Mesenchymal stem cell (in vitro differentiated cells and primary cell): ENCODE data around the gene SCO2.
"Not testable (repeated sequence)": the region's sequence is repeated elsewhere in the genome, so short reads cannot be mapped to it uniquely, and the experiment has no call there.

Experiments
- DNase-seq: peaks from one replicate; pipeline ENCODE4 v3.0.0-alpha.2; 2013
- H2AFZ ChIP-seq: one replicate; pipeline ENCODE4 v1.6.1; 2013; ENCODE audit warnings: low read depth, mild to moderate bottlenecking, control low read depth, inconsistent platforms, low read length, moderate library complexity
- H2AK5ac ChIP-seq: 2 replicates; pipeline ENCODE4 v1.6.1; 2013; ENCODE audit warnings: low read length, moderate library complexity, mild to moderate bottlenecking, inconsistent platforms; ENCODE audit not compliant: severe bottlenecking
- H2BK120ac ChIP-seq: one replicate; pipeline ENCODE4 v1.6.1; 2013; ENCODE audit warnings: low read depth, mild to moderate bottlenecking, inconsistent platforms, low read length, moderate library complexity
- H2BK12ac ChIP-seq, 2 experiments: one replicate each; pipeline ENCODE4 v1.6.1; 2013; ENCODE audit warnings: inconsistent platforms in 2 of 2, low read length in 2 of 2, mild to moderate bottlenecking in 2 of 2, moderate library complexity in 2 of 2, control low read depth in 1 of 2
- H2BK15ac ChIP-seq: one replicate; pipeline ENCODE4 v1.6.1; 2013; ENCODE audit warnings: mild to moderate bottlenecking, low read depth, inconsistent platforms; ENCODE audit not compliant: poor library complexity, severe bottlenecking
- H2BK5ac ChIP-seq: 2 replicates; pipeline ENCODE4 v1.6.1; 2013; ENCODE audit warnings: low read depth, mild to moderate bottlenecking, low read length, control low read depth, inconsistent platforms; ENCODE audit not compliant: poor library complexity, severe bottlenecking
- H3K14ac ChIP-seq, 2 experiments: one replicate each; pipeline ENCODE4 v1.6.1; 2013; ENCODE audit warnings: inconsistent platforms in 2 of 2, low read length in 2 of 2, control low read depth in 1 of 2, mild to moderate bottlenecking in 1 of 2, moderate library complexity in 1 of 2
- H3K18ac ChIP-seq, 2 experiments: one replicate each; pipeline ENCODE4 v1.6.1; 2013; ENCODE audit warnings: inconsistent platforms in 2 of 2, low read length in 2 of 2, control low read depth in 1 of 2, low read depth in 1 of 2, mild to moderate bottlenecking in 1 of 2
- H3K23ac ChIP-seq, 2 experiments: one replicate each; pipeline ENCODE4 v1.6.1; 2013; ENCODE audit warnings: inconsistent platforms in 2 of 2, low read length in 2 of 2, mild to moderate bottlenecking in 2 of 2, moderate library complexity in 2 of 2, control low read depth in 1 of 2
- H3K27ac ChIP-seq: 2 replicates; pipeline ENCODE4 v1.5.1; 2013; ENCODE audit warnings: mild to moderate bottlenecking, moderate library complexity, low read length, control low read depth, inconsistent platforms; ENCODE audit not compliant: poor library complexity, severe bottlenecking
- H3K27me3 ChIP-seq, 2 experiments: 2 replicates each; pipeline versions ENCODE4 v1.6.1 to v1.7.0; 2013; ENCODE audit warnings: low read length in 2 of 2, mild to moderate bottlenecking in 2 of 2, moderate library complexity in 2 of 2, control low read depth in 1 of 2, inconsistent platforms in 1 of 2; ENCODE audit not compliant: control insufficient read depth in 1 of 2, insufficient read depth in 1 of 2
- H3K36me3 ChIP-seq, 2 experiments: 2 replicates each; pipeline versions ENCODE4 v1.6.1 to v1.7.0; 2013; ENCODE audit warnings: low read length in 2 of 2, control low read depth in 1 of 2, inconsistent platforms in 1 of 2, low read depth in 1 of 2, mild to moderate bottlenecking in 1 of 2; ENCODE audit not compliant: insufficient read depth in 2 of 2, control insufficient read depth in 1 of 2
- H3K4ac ChIP-seq, 2 experiments: one replicate each; pipeline ENCODE4 v1.6.1; 2013; ENCODE audit warnings: inconsistent platforms in 2 of 2, low read length in 2 of 2, mild to moderate bottlenecking in 2 of 2, moderate library complexity in 2 of 2, control low read depth in 1 of 2, low read depth in 1 of 2
- H3K4me1 ChIP-seq: 2 replicates; pipeline ENCODE4 v1.6.1; 2013; ENCODE audit warnings: low read depth, low read length, control low read depth; ENCODE audit not compliant: control insufficient read depth, insufficient read depth
- H3K4me2 ChIP-seq: 2 replicates; pipeline ENCODE4 v1.6.1; 2013; ENCODE audit warnings: low read length, mild to moderate bottlenecking, inconsistent platforms; ENCODE audit not compliant: poor library complexity, severe bottlenecking
- H3K4me3 ChIP-seq, 2 experiments: 2 replicates each; pipeline versions ENCODE4 v1.5.1 to v1.7.0; 2013; ENCODE audit warnings: low read length in 2 of 2, mild to moderate bottlenecking in 2 of 2, control low read depth in 1 of 2, low read depth in 1 of 2; ENCODE audit not compliant: insufficient read depth in 1 of 2
- H3K79me1 ChIP-seq: replicated peaks from 2 replicates; pipeline ENCODE4 v1.6.1; 2013; ENCODE audit warnings: mild to moderate bottlenecking, control low read depth, low read length, inconsistent platforms; ENCODE audit not compliant: poor library complexity, severe bottlenecking
- H3K9ac ChIP-seq: 2 replicates; pipeline ENCODE4 v1.7.0; 2013; ENCODE audit warnings: mild to moderate bottlenecking, low read length, moderate library complexity
- H3K9me3 ChIP-seq: 2 replicates; pipeline ENCODE4 v1.7.0; 2013; ENCODE audit warnings: mild to moderate bottlenecking, low read length; ENCODE audit not compliant: control insufficient read depth
- H4K8ac ChIP-seq: one replicate; pipeline ENCODE4 v1.6.1; 2013; ENCODE audit warnings: inconsistent platforms, mild to moderate bottlenecking, low read length, moderate library complexity
- H4K91ac ChIP-seq: one replicate; pipeline ENCODE4 v1.6.1; 2013; ENCODE audit warnings: mild to moderate bottlenecking, low read length, inconsistent platforms
- WGBS: methylation state at CpG from one replicate; pipeline ENCODE4 v1.1.7; 2013; ENCODE audit warnings: mixed read lengths; 5-methylcytosine and 5-hydroxymethylcytosine counted together

The SCO2 gene

GRCh38 chr22:50522208-50522805, 3.1 kb downstream of the SCO2 start:
- Histone ChIP-seq H3K4me3 (no peak overlapping the region), H3K79me1 (peaks cover 36% of the 10 kb centered on the region), H4K8ac (no peak overlapping the region), H2AFZ (no peak overlapping the region), H3K18ac (no peak overlapping the region), H3K27ac (no peak overlapping the region), H3K14ac (no peak overlapping the region), H2BK120ac (no peak overlapping the region), H2AK5ac (no peak overlapping the region), H2BK5ac (no peak overlapping the region), H3K4me2 (no peak overlapping the region), H2BK12ac (no peak overlapping the region), H2BK15ac (no peak overlapping the region), H3K36me3 (peaks cover 57 to 59% of the 10 kb centered on the region in 2 experiments), H3K9me3 (no peaks in the 10 kb centered on the region), H4K91ac (no peak overlapping the region), H3K27me3 (no peaks in the 10 kb centered on the region), H3K4ac (no peak overlapping the region), H3K23ac (no peak overlapping the region), H3K9ac (no peak overlapping the region), H3K4me1 (peaks cover 23% of the 10 kb centered on the region)
- WGBS: 98% methylated on average over 14 of the region's 15 CpGs
- no peak for DNase-seq

- no peak overlapping the region for H3K9ac ChIP-seq
- no peak overlapping the region for H3K4ac ChIP-seq
- no peak overlapping the region for H3K27ac ChIP-seq
- no peaks in the 10 kb centered on the region for H3K27me3 ChIP-seq
- H2BK12ac ChIP-seq: no peak overlapping the region
- no peak overlapping the region for H2AFZ ChIP-seq
- no peak overlapping the region for H2BK15ac ChIP-seq
- H2BK120ac ChIP-seq: no peak overlapping the region
- H2AK5ac ChIP-seq: no peak overlapping the region
- H3K9me3 ChIP-seq: no peaks in the 10 kb centered on the region
- peaks cover 41% of the 10 kb centered on the region for H3K79me1 ChIP-seq
- H4K8ac ChIP-seq: no peak overlapping the region
- H3K4me1 ChIP-seq: peaks cover 19% of the 10 kb centered on the region
- 99% methylated on average over 10 of the region's 10 CpGs for WGBS
- H3K36me3 ChIP-seq: peaks cover 62 to 65% of the 10 kb centered on the region in 2 experiments
- H3K14ac ChIP-seq: no peak overlapping the region
- no peak overlapping the region for H3K18ac ChIP-seq
- no peak overlapping the region for H3K4me3 ChIP-seq
- H4K91ac ChIP-seq: no peak overlapping the region
- H3K4me2 ChIP-seq: no peak overlapping the region
- H2BK5ac ChIP-seq: no peak overlapping the region
- DNase-seq: no peak
- no peak overlapping the region for H3K23ac ChIP-seq
These were observed 3.7 kb downstream of the SCO2 start for GRCh38 chr22:50521710-50522109.

- Histone ChIP-seq H3K18ac (no peak overlapping the region), H3K27me3 (no peaks in the 10 kb centered on the region), H2BK12ac (no peak overlapping the region), H3K9ac (no peak overlapping the region), H3K9me3 (no peaks in the 10 kb centered on the region), H3K23ac (no peak overlapping the region), H3K36me3 (peaks cover 66 to 73% of the 10 kb centered on the region in 2 experiments), H3K4ac (no peak overlapping the region), H2BK15ac (no peak overlapping the region), H2BK5ac (no peak overlapping the region), H3K4me1 (peaks cover 13% of the 10 kb centered on the region), H2BK120ac (no peak overlapping the region), H3K79me1 (peaks cover 47% of the 10 kb centered on the region), H3K14ac (no peak overlapping the region), H2AK5ac (no peak overlapping the region), H4K91ac (no peak overlapping the region), H4K8ac (no peak overlapping the region), H3K4me2 (no peak overlapping the region), H3K27ac (no peak overlapping the region), H3K4me3 (no peak overlapping the region), H2AFZ (no peak overlapping the region)
- DNase-seq: no peak
- WGBS: 96% methylated on average over 13 of the region's 13 CpGs
These were observed 4.5 kb downstream of the SCO2 start for GRCh38 chr22:50520826-50521453.

- not testable (repeated sequence) for H4K8ac ChIP-seq, H2AFZ ChIP-seq, H3K4me3 ChIP-seq, H4K91ac ChIP-seq, H2BK120ac ChIP-seq, H2BK12ac ChIP-seq, H3K9me3 ChIP-seq, DNase-seq, H3K27me3 ChIP-seq, H2AK5ac ChIP-seq, H3K4me2 ChIP-seq, H3K27ac ChIP-seq, H3K18ac ChIP-seq, H3K14ac ChIP-seq, H3K23ac ChIP-seq, H3K4ac ChIP-seq, H2BK5ac ChIP-seq, H2BK15ac ChIP-seq, H3K9ac ChIP-seq
- H3K36me3 ChIP-seq: peaks cover 66 to 73% of the 10 kb centered on the region in 2 experiments
- peaks cover 51% of the 10 kb centered on the region for H3K79me1 ChIP-seq
- peaks cover 13% of the 10 kb centered on the region for H3K4me1 ChIP-seq
- 96% methylated on average over 8 of the region's 8 CpGs for WGBS
These were observed 5.2 kb downstream of the SCO2 start for GRCh38 chr22:50520184-50520583.
